Esophagus squamous epithelium (tissue), 5 donors: ENCODE measurements around the gene CRYBA4. TPM values are rescaled to one million over a fixed set of nuclear protein-coding genes. Genes with fewer than 3 reads are reported as not detected.

Experiments used
- DNase-seq: peaks from one replicate; lab custom pipeline; 2025; lab: John Stamatoyannopoulos, UW
- H3K27ac ChIP-seq, 4 donors: fragments of 200-600 bp; sonication (generic); one replicate each; pipeline ENCODE4 v1.5.1; 2016 to 2019; ENCODE audit warnings: mild to moderate bottlenecking in 1 of 4
- H3K27me3 ChIP-seq, 4 donors: fragments of 200-600 bp; sonication (generic); 1 replicate in 3 of 4; 2 replicates in 1 of 4; pipeline versions ENCODE4 v1.5.1 to v1.6.0; 2017 to 2021; ENCODE audit warnings: antibody characterized with exemption in 1 of 4
- H3K36me3 ChIP-seq, 3 donors: fragments of 200-600 bp; sonication (generic); one replicate each; pipeline ENCODE4 v1.5.1; 2016 to 2019
- H3K4me1 ChIP-seq, 3 donors: fragments of 200-600 bp; sonication (generic); one replicate each; pipeline ENCODE4 v1.5.1; 2017 to 2019
- H3K4me3 ChIP-seq, 4 donors: fragments of 200-600 bp; sonication (generic); 1 replicate in 3 of 4; 2 replicates in 1 of 4; pipeline ENCODE4 v1.5.1; 2016 to 2019; ENCODE audit warnings: mild to moderate bottlenecking in 2 of 4, moderate library complexity in 1 of 4
- H3K9me3 ChIP-seq, 3 donors: fragments of 200-600 bp; sonication (generic); one replicate each; pipeline ENCODE4 v1.5.1; 2016 to 2019
- CTCF ChIP-seq, 6 experiments: fragments of 450-650 bp in 4 of 6; fragments of 200-600 bp in 2 of 6; sonication (generic) in 2 of 6; IDR thresholded peaks; one replicate each; pipeline ENCODE4 v1.5.1; 2016 to 2019; ENCODE audit warnings: antibody characterized with exemption in 6 of 6, mild to moderate bottlenecking in 4 of 6, moderate library complexity in 4 of 6
- POLR2A ChIP-seq, 4 donors: fragments of 450-650 bp; IDR thresholded peaks; one replicate each; pipeline ENCODE4 v1.6.1; 2017; ENCODE audit warnings: antibody characterized with exemption in 4 of 4, mild to moderate bottlenecking in 4 of 4, moderate library complexity in 3 of 4
- WGBS, 2 donors: methylation state at CpG; one replicate each; pipeline ENCODE4 v1.1.5; 2018; 5-methylcytosine and 5-hydroxymethylcytosine counted together
- intact Hi-C: fragments of 100-400 bp; cut with DNase I; formaldehyde crosslinking; loops from one replicate; pipeline ENCODE4 v1.15.0; 2022
- total RNA-seq, 4 donors: library from RNA; depleted of rRNA; stranded (reverse); fragments of >200 nt; gene quantifications; one replicate each; pipeline ENCODE4 v1.1.0, GENCODE V29; 2016
- donor health status: DM: yes; HTN: yes; CAD: no.

CRYBA4 gene
- total RNA-seq, 4 donors from 2014 or later: not detected

- WGBS, 2 donors: 75 to 87% methylated on average over 6 of the region's 6 CpGs
- no peaks in the 10 kb centered on the region for H3K9me3 ChIP-seq
- intact Hi-C loops: no loop called here
- no peak for TF ChIP-seq POLR2A (IDR thresholded peaks at IDR 0.05)
- no peak for TF ChIP-seq CTCF (IDR thresholded peaks at IDR 0.05)
- peaks cover 11 to 17% (median 11%) of the 10 kb centered on the region in 3 donors for H3K4me1 ChIP-seq
- H3K36me3 ChIP-seq: no peaks in the 10 kb centered on the region
- H3K4me3 ChIP-seq: no peak overlapping the region
- DNase-seq: no peak
- peaks cover 0 to 94% (median 0%) of the 10 kb centered on the region in 4 donors for H3K27me3 ChIP-seq
- no peak overlapping the region for H3K27ac ChIP-seq
These were observed 27.0 kb downstream of the CRYBA4 start for GRCh38 chr22:26648528-26649388.

DNA sequence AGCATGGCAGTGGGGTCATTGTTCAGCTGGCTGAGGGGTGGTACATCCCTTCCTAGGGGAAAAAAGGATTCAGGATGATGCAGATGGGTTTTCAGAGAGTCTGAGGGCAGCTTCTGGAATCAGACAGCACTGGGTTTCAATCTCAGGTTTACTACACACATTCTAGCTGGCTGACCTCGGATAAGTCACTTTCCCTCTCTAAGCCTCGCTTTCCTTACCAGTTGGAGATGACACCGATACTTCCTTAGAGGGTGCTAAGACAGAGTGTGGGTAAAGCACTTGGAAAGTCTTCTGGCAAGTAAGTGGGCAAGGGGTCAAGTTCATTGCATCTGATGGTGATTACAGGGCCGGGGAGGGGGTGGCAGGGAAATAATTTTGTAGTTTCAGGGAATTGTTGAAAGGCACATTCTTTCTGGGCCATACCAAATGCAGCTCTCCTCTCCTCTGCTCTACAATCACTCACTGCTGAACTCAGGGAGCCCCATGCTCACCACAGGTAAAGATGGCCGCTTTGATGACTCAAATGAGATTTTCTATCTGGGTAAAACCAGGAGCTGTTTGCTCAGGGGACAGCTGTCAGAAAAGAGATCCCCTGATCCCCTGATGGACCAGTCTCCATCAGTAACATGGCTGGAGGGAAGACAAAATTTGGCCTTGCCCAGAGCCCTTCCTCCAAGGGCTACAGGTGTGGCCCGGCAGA, 29.1 kb downstream of the CRYBA4 start:
- peaks cover 0 to 100% (median 0%) of the 10 kb centered on the region in 4 donors for H3K27me3 ChIP-seq
- no peaks in the 10 kb centered on the region for H3K36me3 ChIP-seq
- no peak overlapping the region for H3K27ac ChIP-seq
- H3K9me3 ChIP-seq: no peaks in the 10 kb centered on the region
- no peak overlapping the region for H3K4me3 ChIP-seq
- intact Hi-C loops: no loop called here
- 61 to 66% methylated on average over 5 to 6 of the region's 6 CpGs for WGBS, 2 donors
- peaks cover 0 to 2% (median under 1%) of the 10 kb centered on the region in 3 donors for H3K4me1 ChIP-seq
- TF ChIP-seq CTCF (IDR thresholded peaks at IDR 0.05) (no peak), POLR2A (IDR thresholded peaks at IDR 0.05) (no peak)
- no peak for DNase-seq

DNA sequence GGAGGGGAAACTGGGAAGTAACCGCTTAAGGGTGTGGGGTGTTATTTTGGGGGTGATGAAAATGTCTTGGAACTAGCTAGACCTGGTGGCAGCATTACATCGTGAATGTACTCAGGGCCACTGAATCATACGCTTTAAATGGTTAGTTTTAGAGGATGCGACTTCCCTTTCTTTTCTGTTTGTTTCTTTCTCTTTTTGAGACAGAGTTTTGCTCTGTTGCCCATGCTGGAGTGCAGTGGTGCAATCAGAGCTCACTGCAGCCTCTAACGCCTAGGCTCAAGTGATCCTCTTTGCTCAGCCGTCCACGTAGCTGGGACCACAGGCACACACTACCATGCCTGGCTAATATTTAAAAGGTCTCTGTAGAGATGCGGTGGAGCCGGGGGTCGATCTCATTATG, 30.1 kb downstream of the CRYBA4 start:
- 62 to 84% methylated on average over 7 to 10 of the region's 10 CpGs for WGBS, 2 donors
- intact Hi-C loops: no loop called here
- peaks cover 0 to 100% (median 0%) of the 10 kb centered on the region in 4 donors for H3K27me3 ChIP-seq

DNA sequence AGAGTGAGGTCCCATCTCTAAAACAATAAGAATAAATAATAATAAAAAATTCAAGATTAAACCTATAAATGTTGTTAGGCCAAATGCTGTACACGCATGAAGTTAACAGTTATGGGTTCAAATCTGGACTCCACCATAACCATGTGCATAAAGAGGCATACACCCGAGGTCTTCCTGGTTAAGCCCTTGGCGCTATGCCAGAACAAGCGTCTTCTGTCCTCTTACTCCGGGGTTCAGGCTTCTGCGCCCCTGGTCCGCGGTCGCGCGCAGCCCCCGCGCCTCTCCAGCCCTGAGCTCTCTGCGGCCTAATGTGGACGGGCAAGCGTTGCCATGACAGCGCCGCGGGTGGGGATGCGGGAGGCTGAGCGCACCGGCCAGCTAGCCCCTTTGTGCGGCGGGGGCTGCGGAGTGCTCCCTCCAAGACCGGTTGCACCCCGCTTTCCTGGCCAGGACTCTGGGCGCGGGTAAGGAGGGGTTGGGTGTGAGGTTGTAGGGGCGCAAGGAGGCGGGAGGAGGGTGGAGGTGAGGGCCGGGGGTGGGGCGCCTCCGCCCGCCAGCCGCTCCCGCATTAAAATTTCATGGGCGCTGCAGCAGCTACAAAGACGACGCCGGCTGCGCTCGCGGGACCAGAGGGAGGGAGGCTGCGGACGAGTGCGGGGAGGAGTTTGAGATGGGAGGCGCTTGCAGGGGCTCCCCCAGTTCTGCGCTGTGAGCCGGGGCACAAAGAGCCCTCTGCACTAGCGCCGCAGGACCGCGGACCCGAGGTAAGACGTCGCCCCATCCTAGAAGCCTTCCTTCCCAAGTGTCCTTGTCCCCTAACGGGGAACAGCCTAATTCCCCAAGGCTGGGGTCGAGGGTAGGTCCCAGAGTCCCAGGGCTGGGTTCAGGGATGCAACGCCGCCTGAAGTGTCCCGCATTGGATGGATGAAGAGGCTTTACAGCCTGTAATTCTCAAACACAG, 35.4 kb downstream of the CRYBA4 start, which contains the start of gene MIAT:
TSS of gene MIAT (plus strand) at position 698 of the 961 bp plus-strand sequence.
- H3K27me3 ChIP-seq: peaks cover 8 to 88% (median 12%) of the 10 kb centered on the region in 4 donors
- no peaks in the 10 kb centered on the region for H3K9me3 ChIP-seq
- intact Hi-C loops: no loop called here
- no peaks in the 10 kb centered on the region for H3K36me3 ChIP-seq
- H3K4me3 ChIP-seq: peak within 1 kb of the TSS; percentile 7 to 61 (median 35)
- 2 to 9% methylated on average over 9 to 25 of the region's 62 CpGs for WGBS, 2 donors
- peaks cover 22 to 29% (median 22%) of the 10 kb centered on the region in 3 donors for H3K4me1 ChIP-seq
- no peak for DNase-seq
- no peak within 1 kb of the TSS for H3K27ac ChIP-seq
- TF ChIP-seq CTCF (IDR thresholded peaks at IDR 0.05) (no peak), POLR2A (IDR thresholded peaks at IDR 0.05) (peak in 1 of 4 donors; percentile 45)

More for the DNA sequence above, 30.1 kb downstream of the CRYBA4 start:
- no peak for DNase-seq
- H3K9me3 ChIP-seq: no peaks in the 10 kb centered on the region
- no peaks in the 10 kb centered on the region for H3K36me3 ChIP-seq
- no peak overlapping the region for H3K27ac ChIP-seq
- TF ChIP-seq POLR2A (IDR thresholded peaks at IDR 0.05) (no peak), CTCF (IDR thresholded peaks at IDR 0.05) (no peak)
- peaks cover 0 to 3% (median 2%) of the 10 kb centered on the region in 3 donors for H3K4me1 ChIP-seq
- H3K4me3 ChIP-seq: no peak overlapping the region
